Measurements from ENCODE around the gene STK39. TPM values are rescaled to one million over a fixed set of nuclear protein-coding genes. Genes with fewer than 3 reads are reported as not detected.

STK39 gene
- polyA plus RNA-seq, 2 of the 4 experiments (the other 2 are of a cell fraction), result 14.2 to 27.2 TPM

DNA sequence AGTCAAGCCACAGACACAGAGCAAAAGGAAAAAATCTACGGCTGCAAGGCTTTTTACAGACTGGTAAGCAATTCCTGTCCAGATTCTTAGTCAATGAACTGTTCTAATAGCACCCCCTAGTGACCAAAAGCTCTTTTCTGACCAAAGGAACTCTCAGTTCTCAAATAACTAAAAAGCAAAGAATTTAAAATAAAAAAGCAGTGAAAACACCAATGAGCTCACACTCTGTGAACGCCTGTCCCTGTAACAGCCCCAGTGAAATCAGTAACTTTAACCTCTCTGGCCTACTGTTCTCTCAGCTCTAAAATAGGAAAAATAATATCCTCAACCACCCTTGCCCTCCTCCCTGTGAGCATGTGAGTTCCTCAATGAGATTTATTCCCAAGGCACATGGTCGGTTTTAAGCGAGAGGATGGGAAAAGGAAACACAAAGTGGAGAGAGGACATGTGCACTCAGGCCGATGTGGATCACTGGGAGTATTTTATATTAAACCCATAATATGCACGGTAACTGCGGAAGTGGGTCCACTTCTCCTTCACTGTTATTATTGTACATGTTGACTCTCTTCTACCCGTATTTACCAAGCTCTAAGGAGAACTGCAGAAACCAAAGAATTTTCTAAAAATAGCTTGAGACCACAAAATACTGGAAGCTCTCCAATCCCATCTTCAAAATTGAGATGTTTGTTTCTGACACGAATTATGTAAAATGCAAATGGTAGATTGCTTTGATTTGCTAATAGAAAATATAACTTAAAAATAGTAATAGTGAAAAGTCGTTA is 128.5 kb downstream of the STK39 start (continued):
- TF ChIP-seq, protein P1, sequence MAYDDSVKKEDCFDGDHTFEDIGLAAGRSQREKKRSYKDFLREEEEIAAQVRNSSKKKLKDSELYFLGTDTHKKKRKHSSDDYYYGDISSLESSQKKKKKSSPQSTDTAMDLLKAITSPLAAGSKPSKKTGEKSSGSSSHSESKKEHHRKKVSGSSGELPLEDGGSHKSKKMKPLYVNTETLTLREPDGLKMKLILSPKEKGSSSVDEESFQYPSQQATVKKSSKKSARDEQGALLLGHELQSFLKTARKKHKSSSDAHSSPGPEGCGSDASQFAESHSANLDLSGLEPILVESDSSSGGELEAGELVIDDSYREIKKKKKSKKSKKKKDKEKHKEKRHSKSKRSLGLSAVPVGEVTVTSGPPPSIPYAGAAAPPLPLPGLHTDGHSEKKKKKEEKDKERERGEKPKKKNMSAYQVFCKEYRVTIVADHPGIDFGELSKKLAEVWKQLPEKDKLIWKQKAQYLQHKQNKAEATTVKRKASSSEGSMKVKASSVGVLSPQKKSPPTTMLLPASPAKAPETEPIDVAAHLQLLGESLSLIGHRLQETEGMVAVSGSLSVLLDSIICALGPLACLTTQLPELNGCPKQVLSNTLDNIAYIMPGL (CRISPR knock-in tag; IDR thresholded peaks at IDR 0.05; ENCODE audit: borderline replicate concordance), result no peak
- TF ChIP-seq EHF (CRISPR knock-in tag; IDR thresholded peaks at IDR 0.05), result no peak

DNA sequence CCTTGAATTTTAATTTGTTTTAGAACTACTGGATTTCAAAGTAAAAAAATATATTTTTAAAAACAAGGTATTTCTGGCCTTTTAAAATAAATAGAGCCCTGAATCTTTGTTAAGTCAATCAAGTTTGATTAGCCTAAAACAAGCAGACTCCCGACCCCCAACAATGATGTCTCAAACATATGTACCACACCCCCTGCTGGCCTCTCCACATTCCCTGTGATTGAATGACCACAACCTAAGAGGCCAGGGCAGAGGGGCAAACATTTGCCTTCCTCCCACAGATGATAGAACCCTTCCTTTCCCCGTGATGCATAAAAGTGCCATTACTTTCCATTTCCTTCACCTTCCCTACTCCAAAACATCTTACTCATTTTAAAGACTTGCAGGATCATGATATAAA is 130.9 kb downstream of the STK39 start:
- ChIA-PET POLR2A (no interaction called here), CTCF (interaction anchor here (0.9 to 2.0 kb wide), 2 partner anchors 11 to 1577 kb away, joined by 3 to 5 read pairs; no protein-coding TSS in a partner anchor)
- no peak for FAIRE-seq
- Histone ChIP-seq H3K27ac (no peak overlapping the region), H3K4me2 (no peak overlapping the region), H3K9me3 (no peaks in the 10 kb centered on the region), H3K4me1 (no peaks in the 10 kb centered on the region), H3K4me3 (no peak overlapping the region)
- no peak for ATAC-seq
- DNase-seq (ENCODE audit: low read depth in 1 of 2, low spot score in 1 of 2), result no peak
- no peak for TF ChIP-seq ZC3H11A (IDR thresholded peaks at IDR 0.05)
- TF ChIP-seq, protein P2, sequence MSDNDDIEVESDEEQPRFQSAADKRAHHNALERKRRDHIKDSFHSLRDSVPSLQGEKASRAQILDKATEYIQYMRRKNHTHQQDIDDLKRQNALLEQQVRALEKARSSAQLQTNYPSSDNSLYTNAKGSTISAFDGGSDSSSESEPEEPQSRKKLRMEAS (IDR thresholded peaks at IDR 0.05), result no peak
- no peak for TF ChIP-seq TFCP2L1 (CRISPR knock-in tag; IDR thresholded peaks at IDR 0.05)
- no peak for TF ChIP-seq RCOR1 (IDR thresholded peaks at IDR 0.05; ENCODE audit: low read depth, low read length)
- TF ChIP-seq, protein P3, sequence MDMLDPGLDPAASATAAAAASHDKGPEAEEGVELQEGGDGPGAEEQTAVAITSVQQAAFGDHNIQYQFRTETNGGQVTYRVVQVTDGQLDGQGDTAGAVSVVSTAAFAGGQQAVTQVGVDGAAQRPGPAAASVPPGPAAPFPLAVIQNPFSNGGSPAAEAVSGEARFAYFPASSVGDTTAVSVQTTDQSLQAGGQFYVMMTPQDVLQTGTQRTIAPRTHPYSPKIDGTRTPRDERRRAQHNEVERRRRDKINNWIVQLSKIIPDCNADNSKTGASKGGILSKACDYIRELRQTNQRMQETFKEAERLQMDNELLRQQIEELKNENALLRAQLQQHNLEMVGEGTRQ (IDR thresholded peaks at IDR 0.05), result no peak
- TF ChIP-seq E2F6 (IDR thresholded peaks at IDR 0.05; ENCODE audit: borderline replicate concordance, low read depth), result no peak
- TF ChIP-seq FOSL2 (IDR thresholded peaks at IDR 0.05), result no peak
- no peak for TF ChIP-seq FOSL2 (CRISPR knock-in tag; IDR thresholded peaks at IDR 0.05)
- no peak for TF ChIP-seq CTCF (IDR thresholded peaks at IDR 0.05)
- TF ChIP-seq CBX8 (IDR thresholded peaks at IDR 0.05), result no peak
- no peak for TF ChIP-seq HOXB13 (CRISPR knock-in tag; IDR thresholded peaks at IDR 0.05; ENCODE audit: low read depth)
- TF ChIP-seq ZNF302 (CRISPR knock-in tag; IDR thresholded peaks at IDR 0.05), result no peak
- 78% methylated on average over 2 of the region's 2 CpGs for WGBS (ENCODE audit: missing lambda C conversion rate)

GRCh38 chr2:168114619-168115018 is 132.8 kb downstream of the STK39 start:
- no peaks in the 10 kb centered on the region for H3K4me1 ChIP-seq
- CTCF ChIA-PET, result no interaction called here
- H3K27ac ChIP-seq, result no peak overlapping the region
- FAIRE-seq (no peak), DNase-seq (ENCODE audit: low read depth in 1 of 2, low spot score in 1 of 2) (no peak), ATAC-seq (no peak)
- POLR2A ChIA-PET, result no interaction called here
- no peak overlapping the region for H3K4me3 ChIP-seq
- no peak overlapping the region for H3K4me2 ChIP-seq
- 89% methylated on average over 7 of the region's 7 CpGs for WGBS (ENCODE audit: missing lambda C conversion rate)
- no peaks in the 10 kb centered on the region for H3K9me3 ChIP-seq
- TF ChIP-seq MAFK (IDR thresholded peaks at IDR 0.05; ENCODE audit: partially characterized antibody) (no peak), ZSCAN20 (CRISPR knock-in tag; IDR thresholded peaks at IDR 0.05) (no peak), HOXB13 (CRISPR knock-in tag; IDR thresholded peaks at IDR 0.05; ENCODE audit: low read depth) (no peak), JUNB (IDR thresholded peaks at IDR 0.05) (no peak), E2F6 (IDR thresholded peaks at IDR 0.05; ENCODE audit: borderline replicate concordance, low read depth) (no peak), SREBF2 (IDR thresholded peaks at IDR 0.05) (no peak), ZFP36 (IDR thresholded peaks at IDR 0.05; ENCODE audit: borderline replicate concordance, partially characterized antibody) (no peak), RAD21 (conservative IDR thresholded peaks at IDR 0.05 in 1 of 2, IDR thresholded peaks at IDR 0.05 in 1 of 2) (no peak), KDM5A (IDR thresholded peaks at IDR 0.05) (no peak), TFCP2L1 (CRISPR knock-in tag; IDR thresholded peaks at IDR 0.05) (no peak), CHD2 (IDR thresholded peaks at IDR 0.05; ENCODE audit: low read length, partially characterized antibody) (no peak), FOSB (CRISPR knock-in tag; IDR thresholded peaks at IDR 0.05) (no peak), TP53 (CRISPR knock-in tag; IDR thresholded peaks at IDR 0.05) (no peak), CEBPB (IDR thresholded peaks at IDR 0.05) (no peak), HOXA7 (CRISPR knock-in tag; IDR thresholded peaks at IDR 0.05) (no peak)
- TF ChIP-seq, protein P1 (CRISPR knock-in tag; IDR thresholded peaks at IDR 0.05; ENCODE audit: borderline replicate concordance), result no peak
- TF ChIP-seq, protein P4, sequence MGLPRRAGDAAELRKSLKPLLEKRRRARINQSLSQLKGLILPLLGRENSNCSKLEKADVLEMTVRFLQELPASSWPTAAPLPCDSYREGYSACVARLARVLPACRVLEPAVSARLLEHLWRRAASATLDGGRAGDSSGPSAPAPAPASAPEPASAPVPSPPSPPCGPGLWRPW (IDR thresholded peaks at IDR 0.05), result no peak

All from A549 (cell line).